Neural crest cell (in vitro differentiated cells): ENCODE measurements around the gene ACAP3. TPM values are rescaled to one million over a fixed set of nuclear protein-coding genes. Genes with fewer than 3 reads are reported as not detected.

Experiments used
- DNase-seq: peaks from one replicate; pipeline ENCODE4 v3.0.0; 2021; ENCODE audit warnings: low read depth, mixed read lengths, low spot score
- H3K27ac Mint-ChIP-seq: one replicate; pipeline ENCODE4 v1.8.0; 2021; ENCODE audit warnings: mild to moderate bottlenecking, mixed read lengths; ENCODE audit not compliant: unreplicated experiment
- H3K27me3 Mint-ChIP-seq: 2 replicates; pipeline ENCODE4 v1.8.0; 2021; ENCODE audit warnings: low read depth, mild to moderate bottlenecking, mixed read lengths
- H3K36me3 Mint-ChIP-seq: 2 replicates; pipeline ENCODE4 v1.8.0; 2021; ENCODE audit warnings: low read depth, mild to moderate bottlenecking, mixed read lengths
- H3K4me1 Mint-ChIP-seq: 2 replicates; pipeline ENCODE4 v1.8.0; 2021; ENCODE audit warnings: mixed read lengths
- H3K4me3 Mint-ChIP-seq: one replicate; pipeline ENCODE4 v1.8.0; 2021; ENCODE audit warnings: mild to moderate bottlenecking, mixed read lengths
- H3K9me3 Mint-ChIP-seq: 2 replicates; pipeline ENCODE4 v1.8.0; 2021; ENCODE audit warnings: mixed read lengths
- total RNA-seq: library from RNA; stranded (reverse); gene quantifications from 2 replicates; pipeline ENCODE4 v1.2.1, GENCODE V29; 2021
- TF ChIP-seq, protein P1 (sequence below): fragments of 200-600 bp; sonication (generic); conservative IDR thresholded peaks from 2 replicates; pipeline ENCODE4 v1.5.0; 2021; ENCODE audit warnings: antibody characterized with exemption, mild to moderate bottlenecking

ACAP3 gene
- total RNA-seq, 1 donor from 2014 or later, result 124 TPM

DNA sequence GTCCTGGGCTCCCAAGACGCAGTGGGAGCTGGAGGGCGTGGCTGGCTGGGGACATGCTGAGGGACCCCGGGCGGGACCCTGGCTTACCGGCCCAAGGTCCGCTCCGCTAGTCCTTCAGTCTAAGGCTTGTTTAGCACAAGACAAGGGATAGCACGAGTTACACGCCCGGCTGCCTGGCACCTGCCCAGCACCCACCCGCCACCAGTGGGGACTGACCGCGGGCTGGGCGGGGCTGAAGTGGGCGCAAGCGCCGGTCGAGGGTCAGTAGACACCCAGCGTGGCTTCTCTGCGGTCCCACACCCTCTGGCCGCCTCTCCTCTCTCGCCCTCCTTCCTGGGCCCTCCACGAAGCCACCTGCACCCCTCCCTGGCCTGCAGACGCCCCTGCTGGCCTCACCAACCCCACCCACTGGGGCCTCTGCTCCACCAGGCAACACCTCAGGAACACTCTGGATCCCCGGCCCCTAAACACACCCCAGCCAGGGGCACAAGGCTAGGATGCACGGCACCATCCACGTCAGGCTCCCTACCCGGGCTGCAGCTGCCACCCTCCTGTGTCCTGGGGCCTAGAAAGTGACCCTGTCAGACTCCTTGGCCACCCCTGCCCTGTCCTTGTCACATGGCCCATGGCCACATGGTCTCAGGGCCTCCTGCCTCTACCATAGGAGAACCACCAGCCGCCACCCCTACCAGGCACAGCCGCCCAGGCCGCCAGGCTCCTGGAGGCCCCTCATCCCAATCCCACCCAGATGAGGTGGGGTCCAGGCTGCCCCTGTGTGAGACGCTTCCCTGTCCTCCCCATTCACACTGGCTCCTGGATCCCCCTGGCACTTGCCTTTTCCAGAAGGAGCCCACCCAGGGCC lies 29.4 kb upstream of the ACAP3 start:
- peaks cover 10% of the 10 kb centered on the region for H3K36me3 Mint-ChIP-seq
- no peaks in the 10 kb centered on the region for H3K4me1 Mint-ChIP-seq
- no peak overlapping the region for H3K27ac Mint-ChIP-seq
- no peaks in the 10 kb centered on the region for H3K27me3 Mint-ChIP-seq
- no peak overlapping the region for H3K4me3 Mint-ChIP-seq
- no peak for DNase-seq
- TF ChIP-seq, protein P1, sequence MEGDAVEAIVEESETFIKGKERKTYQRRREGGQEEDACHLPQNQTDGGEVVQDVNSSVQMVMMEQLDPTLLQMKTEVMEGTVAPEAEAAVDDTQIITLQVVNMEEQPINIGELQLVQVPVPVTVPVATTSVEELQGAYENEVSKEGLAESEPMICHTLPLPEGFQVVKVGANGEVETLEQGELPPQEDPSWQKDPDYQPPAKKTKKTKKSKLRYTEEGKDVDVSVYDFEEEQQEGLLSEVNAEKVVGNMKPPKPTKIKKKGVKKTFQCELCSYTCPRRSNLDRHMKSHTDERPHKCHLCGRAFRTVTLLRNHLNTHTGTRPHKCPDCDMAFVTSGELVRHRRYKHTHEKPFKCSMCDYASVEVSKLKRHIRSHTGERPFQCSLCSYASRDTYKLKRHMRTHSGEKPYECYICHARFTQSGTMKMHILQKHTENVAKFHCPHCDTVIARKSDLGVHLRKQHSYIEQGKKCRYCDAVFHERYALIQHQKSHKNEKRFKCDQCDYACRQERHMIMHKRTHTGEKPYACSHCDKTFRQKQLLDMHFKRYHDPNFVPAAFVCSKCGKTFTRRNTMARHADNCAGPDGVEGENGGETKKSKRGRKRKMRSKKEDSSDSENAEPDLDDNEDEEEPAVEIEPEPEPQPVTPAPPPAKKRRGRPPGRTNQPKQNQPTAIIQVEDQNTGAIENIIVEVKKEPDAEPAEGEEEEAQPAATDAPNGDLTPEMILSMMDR, result no peak
- H3K9me3 Mint-ChIP-seq, result no peaks in the 10 kb centered on the region

DNA sequence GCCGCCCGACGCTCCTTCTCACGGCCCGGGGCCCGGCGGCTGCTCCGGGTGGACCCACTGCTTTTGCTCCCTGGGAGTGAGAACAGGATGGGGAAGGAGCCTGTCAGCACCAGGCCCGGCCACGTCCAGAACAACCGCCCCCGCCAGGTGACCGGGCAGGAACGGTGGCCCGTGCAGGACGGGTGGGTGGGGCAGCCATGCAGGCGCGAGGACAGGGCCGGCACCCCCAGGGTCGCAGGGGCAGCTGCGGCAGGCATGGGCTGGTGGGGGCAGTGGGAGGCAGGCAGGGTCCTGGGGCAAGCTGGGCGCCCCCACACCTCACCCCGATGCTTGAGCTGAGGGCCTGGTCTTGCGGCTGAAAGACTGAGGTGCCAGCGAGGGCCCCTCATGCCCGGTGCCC lies 28.7 kb upstream of the ACAP3 start:
- TF ChIP-seq, protein P1, result no peak
- Mint-ChIP-seq H3K36me3 (peaks cover 10% of the 10 kb centered on the region), H3K27me3 (no peaks in the 10 kb centered on the region), H3K27ac (no peak overlapping the region), H3K4me3 (no peak overlapping the region), H3K4me1 (no peaks in the 10 kb centered on the region), H3K9me3 (no peaks in the 10 kb centered on the region)
- no peak for DNase-seq

DNA sequence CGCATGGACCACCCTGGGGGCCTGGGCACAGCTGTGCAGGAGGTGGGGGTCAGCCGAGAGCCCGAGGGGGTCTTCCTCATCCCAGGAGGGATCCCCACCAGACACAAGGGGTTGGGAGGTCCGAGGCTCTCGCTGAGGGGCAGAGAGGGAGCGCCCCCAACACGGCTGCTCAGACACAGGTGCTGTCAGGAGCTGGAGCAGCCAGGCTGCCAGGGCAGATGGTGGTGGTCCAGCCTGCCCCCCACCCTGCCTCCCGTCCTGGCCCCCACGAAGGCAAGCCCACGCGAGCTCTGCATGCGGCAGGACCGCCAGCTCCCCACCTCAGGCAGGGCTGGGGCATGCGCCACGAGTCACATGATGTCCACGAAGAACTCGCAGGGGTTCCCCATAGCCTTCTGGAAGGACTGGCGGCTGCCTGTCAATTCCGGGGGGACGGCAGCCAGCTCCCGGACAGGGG lies 28.1 kb upstream of the ACAP3 start:
- H3K4me3 Mint-ChIP-seq, result no peak overlapping the region
- no peaks in the 10 kb centered on the region for H3K9me3 Mint-ChIP-seq
- H3K27ac Mint-ChIP-seq, result no peak overlapping the region
- H3K27me3 Mint-ChIP-seq, result no peaks in the 10 kb centered on the region
- no peaks in the 10 kb centered on the region for H3K4me1 Mint-ChIP-seq
- TF ChIP-seq, protein P1, result no peak
- DNase-seq, result no peak
- H3K36me3 Mint-ChIP-seq, result peaks cover 4% of the 10 kb centered on the region

DNA sequence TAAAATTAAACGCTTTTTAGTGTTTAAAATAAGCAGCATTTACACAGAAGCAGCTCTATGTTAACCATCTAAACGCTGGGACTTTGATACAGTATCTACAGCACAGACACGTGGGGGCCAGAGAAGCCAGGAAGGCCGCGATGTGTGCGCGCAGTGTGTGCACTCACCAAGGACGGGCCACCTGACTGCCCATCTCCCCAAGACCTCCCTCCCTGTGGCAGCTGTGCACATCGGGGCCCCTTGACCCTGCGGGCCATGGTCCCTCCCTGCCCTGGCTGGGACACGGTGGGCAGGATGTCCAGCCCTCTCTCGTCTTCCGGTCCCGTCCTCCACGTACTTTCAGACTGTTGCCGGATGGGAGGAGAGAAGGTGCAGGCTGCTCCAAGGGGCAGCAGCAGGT lies 27.6 kb upstream of the ACAP3 start:
- no peaks in the 10 kb centered on the region for H3K4me1 Mint-ChIP-seq
- no peak for DNase-seq
- no peak overlapping the region for H3K27ac Mint-ChIP-seq
- TF ChIP-seq, protein P1, result no peak
- H3K4me3 Mint-ChIP-seq, result no peak overlapping the region
- H3K36me3 Mint-ChIP-seq, result no peaks in the 10 kb centered on the region
- no peaks in the 10 kb centered on the region for H3K9me3 Mint-ChIP-seq
- no peaks in the 10 kb centered on the region for H3K27me3 Mint-ChIP-seq

DNA sequence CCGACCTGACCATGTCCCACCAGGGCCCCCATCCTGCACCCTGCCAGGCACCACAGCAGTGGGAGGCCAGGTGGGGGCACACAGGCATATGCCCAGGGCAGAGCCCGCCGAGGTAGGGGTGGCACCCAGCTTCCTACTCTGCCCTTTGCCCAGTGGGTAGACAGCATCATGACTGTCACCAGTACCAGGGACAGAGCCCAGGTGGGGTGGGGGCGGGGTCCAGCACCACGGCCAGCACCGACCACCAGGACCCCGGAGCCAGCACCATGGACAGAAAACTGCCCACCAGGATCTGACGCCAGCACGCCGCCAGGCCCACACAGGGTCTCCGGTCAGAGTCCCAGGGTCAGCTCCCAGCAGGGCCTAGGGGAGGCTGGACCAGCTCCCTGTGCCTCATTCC lies 27.1 kb upstream of the ACAP3 start:
- no peak for DNase-seq
- H3K27me3 Mint-ChIP-seq, result no peaks in the 10 kb centered on the region
- peaks cover 2% of the 10 kb centered on the region for H3K4me1 Mint-ChIP-seq
- no peaks in the 10 kb centered on the region for H3K9me3 Mint-ChIP-seq
- no peak overlapping the region for H3K4me3 Mint-ChIP-seq
- H3K27ac Mint-ChIP-seq, result no peak overlapping the region
- peaks cover under 1% of the 10 kb centered on the region for H3K36me3 Mint-ChIP-seq
- TF ChIP-seq, protein P1, result no peak
